H1 (cell line): ENCODE measurements around the gene SLC39A8. TPM values are rescaled to one million over a fixed set of nuclear protein-coding genes. Genes with fewer than 3 reads are reported as not detected.

ENCODE experiments used
- CTCF ChIA-PET: fragments of 300-600 bp; sonication (Branson Sonifier 250); formaldehyde crosslinking; loops from one replicate; lab custom pipeline; 2021; ENCODE audit not compliant: partially characterized antibody; lab: Charles Lee
- POLR2A ChIA-PET: fragments of 300-600 bp; sonication (Branson Sonifier 250); formaldehyde crosslinking; loops from one replicate; lab custom pipeline; 2021; ENCODE audit warnings: inconsistent platforms; ENCODE audit not compliant: partially characterized antibody; lab: Charles Lee
- DNase-seq, 2 experiments: peaks; one replicate each; pipeline versions ENCODE4 v3.0.0 to v3.0.0-alpha.2; 2010 to 2022; ENCODE audit warnings: low spot score in 2 of 2, low read depth in 1 of 2, mixed read lengths in 1 of 2
- FAIRE-seq: peaks from 2 replicates; lab custom pipeline; 2011; peaks lifted over from hg19 to GRCh38; lab: Jason Lieb, UNC
- H2AFZ ChIP-seq: 2 replicates; pipeline ENCODE4 v1.8.1; 2012; ENCODE audit warnings: low read length, inconsistent platforms
- H2AK5ac ChIP-seq: 2 replicates; pipeline ENCODE4 v1.6.1; 2013; ENCODE audit warnings: low read depth, low read length
- H2BK120ac ChIP-seq: replicated peaks from 2 replicates; pipeline ENCODE3; 2013; ENCODE audit warnings: low read depth, low read length, inconsistent platforms
- H2BK12ac ChIP-seq: 2 replicates; pipeline ENCODE4 v1.6.1; 2013; ENCODE audit warnings: low read depth, low read length
- H2BK15ac ChIP-seq: 2 replicates; pipeline ENCODE4 v1.6.1; 2013; ENCODE audit warnings: low read length
- H2BK20ac ChIP-seq: 2 replicates; pipeline ENCODE4 v1.6.1; 2013; ENCODE audit warnings: low read length
- H2BK5ac ChIP-seq: 2 replicates; pipeline ENCODE4 v1.6.1; 2013; ENCODE audit warnings: low read depth, low read length
- H3K14ac ChIP-seq: 2 replicates; pipeline ENCODE4 v1.6.1; 2013; ENCODE audit warnings: inconsistent platforms; ENCODE audit not compliant: insufficient read length
- H3K18ac ChIP-seq: 2 replicates; pipeline ENCODE4 v1.6.1; 2013; ENCODE audit warnings: low read length; ENCODE audit errors: extremely low read depth
- H3K23ac ChIP-seq: 2 replicates; pipeline ENCODE4 v1.6.1; 2013; ENCODE audit warnings: inconsistent platforms; ENCODE audit not compliant: insufficient read length
- H3K23me2 ChIP-seq: 2 replicates; pipeline ENCODE4 v1.6.1; 2013; ENCODE audit warnings: low read depth, low read length
- H3K27ac ChIP-seq: 2 replicates; pipeline ENCODE4 v1.6.1; 2011; ENCODE audit warnings: low read depth, low read length, inconsistent platforms
- H3K27me3 ChIP-seq, 4 experiments: replicated peaks in 1 of 4; 1 replicate in 1 of 4; 2 replicates in 3 of 4; pipeline versions ENCODE4 v1.6.1 to v1.8.1; 2011 to 2013; ENCODE audit warnings: low read length in 3 of 4, mild to moderate bottlenecking in 3 of 4, inconsistent platforms in 2 of 4, mixed read lengths in 2 of 4, moderate library complexity in 1 of 4; ENCODE audit not compliant: control insufficient read depth in 3 of 4, insufficient read depth in 3 of 4; ENCODE audit errors: extremely low read depth in 1 of 4
- H3K36me3 ChIP-seq, 4 experiments: 2 replicates each; pipeline versions ENCODE4 v1.6.1 to v1.8.1; 2011 to 2013; ENCODE audit warnings: mild to moderate bottlenecking in 4 of 4, low read length in 3 of 4, moderate library complexity in 2 of 4, control low read depth in 1 of 4, inconsistent platforms in 1 of 4; ENCODE audit not compliant: insufficient read depth in 4 of 4, control insufficient read depth in 2 of 4
- H3K4ac ChIP-seq: replicated peaks from 2 replicates; pipeline ENCODE3; 2013; ENCODE audit warnings: low read length, low read depth, mixed read lengths, inconsistent platforms; ENCODE audit not compliant: insufficient read length
- H3K4me1 ChIP-seq, 4 experiments: replicated peaks in 1 of 4; 1 replicate in 1 of 4; 2 replicates in 3 of 4; pipeline versions ENCODE4 v1.6.1 to v1.8.1; 2011 to 2013; ENCODE audit warnings: low read length in 3 of 4, inconsistent platforms in 2 of 4, mixed read lengths in 1 of 4; ENCODE audit not compliant: insufficient read depth in 4 of 4, control insufficient read depth in 3 of 4
- H3K4me2 ChIP-seq, 2 experiments: 2 replicates each; pipeline versions ENCODE4 v1.6.1 to v1.8.1; 2011 to 2013; ENCODE audit warnings: low read depth in 2 of 2, low read length in 2 of 2, control low read depth in 1 of 2, inconsistent platforms in 1 of 2, mild to moderate bottlenecking in 1 of 2; ENCODE audit not compliant: insufficient read depth in 1 of 2
- H3K4me3 ChIP-seq, 4 experiments: fragments of 200-600, 300-600 bp in 1 of 4; sonication (generic), shearing (Covaris generic), sonication (Bioruptor Twin) in 1 of 4; 2 replicates each; pipeline versions ENCODE4 v1.5.1 to v1.8.1; 2011 to 2016; ENCODE audit warnings: low read length in 4 of 4, low read depth in 3 of 4, control low read depth in 2 of 4, inconsistent platforms in 2 of 4, mild to moderate bottlenecking in 2 of 4, mixed read lengths in 1 of 4, moderate library complexity in 1 of 4; ENCODE audit not compliant: insufficient read depth in 2 of 4; ENCODE audit errors: extremely low read depth in 1 of 4
- H3K56ac ChIP-seq: replicated peaks from 2 replicates; pipeline ENCODE3; 2013; ENCODE audit warnings: low read depth, mild to moderate bottlenecking, mixed read lengths, low read length, inconsistent platforms; ENCODE audit not compliant: insufficient read length
- H3K79me1 ChIP-seq: 2 replicates; pipeline ENCODE4 v1.6.1; 2013; ENCODE audit warnings: low read depth, low read length, control low read depth
- H3K79me2 ChIP-seq, 2 experiments: 2 replicates each; pipeline versions ENCODE4 v1.6.1 to v1.8.1; 2012 to 2013; ENCODE audit warnings: low read length in 2 of 2, mild to moderate bottlenecking in 2 of 2, inconsistent platforms in 1 of 2; ENCODE audit not compliant: insufficient read depth in 2 of 2, control insufficient read depth in 1 of 2
- H3K9ac ChIP-seq, 4 experiments: replicated peaks in 1 of 4; 1 replicate in 1 of 4; 2 replicates in 3 of 4; pipeline versions ENCODE4 v1.6.1 to v1.8.1; 2011 to 2013; ENCODE audit warnings: low read depth in 3 of 4, low read length in 3 of 4, control low read depth in 2 of 4, mild to moderate bottlenecking in 2 of 4, moderate library complexity in 2 of 4, inconsistent platforms in 1 of 4; ENCODE audit errors: extremely low read depth in 1 of 4
- H3K9me3 ChIP-seq, 2 experiments: 2 replicates each; pipeline versions ENCODE4 v1.6.1 to v1.8.1; 2012 to 2013; ENCODE audit warnings: mild to moderate bottlenecking in 2 of 2, moderate library complexity in 2 of 2, control low read depth in 1 of 2, inconsistent platforms in 1 of 2, low read depth in 1 of 2, low read length in 1 of 2, mixed read lengths in 1 of 2; ENCODE audit not compliant: insufficient read depth in 2 of 2
- H4K20me1 ChIP-seq, 2 experiments: replicated peaks in 1 of 2; 2 replicates each; pipeline versions ENCODE3 to v1.8.1; 2011 to 2013; ENCODE audit warnings: inconsistent platforms in 2 of 2, low read length in 2 of 2, mild to moderate bottlenecking in 1 of 2; ENCODE audit not compliant: insufficient read depth in 2 of 2, control insufficient read depth in 1 of 2
- H4K5ac ChIP-seq: 2 replicates; pipeline ENCODE4 v1.6.1; 2013; ENCODE audit warnings: low read length, low read depth, mixed read lengths, inconsistent platforms; ENCODE audit not compliant: insufficient read length
- H4K8ac ChIP-seq: 2 replicates; pipeline ENCODE4 v1.8.0; 2013; ENCODE audit warnings: mild to moderate bottlenecking, moderate library complexity, low read length, inconsistent platforms; ENCODE audit not compliant: insufficient read depth; ENCODE audit errors: extremely low read depth
- H4K91ac ChIP-seq: replicated peaks from 2 replicates; pipeline ENCODE3; 2013; ENCODE audit warnings: low read length, mixed read lengths, inconsistent platforms; ENCODE audit not compliant: insufficient read length
- BACH1 ChIP-seq: IDR thresholded peaks from 2 replicates; pipeline ENCODE4 v1.6.1; 2012; ENCODE audit warnings: low read length, improper control_type of control experiment
- BCL11A ChIP-seq, 2 experiments: IDR thresholded peaks; one replicate each; pipeline ENCODE4 v1.6.1; 2011; ENCODE audit warnings: low read depth in 2 of 2, low read length in 2 of 2, mild to moderate bottlenecking in 2 of 2
- CBX5 ChIP-seq: fragments of 300-800, 300-1000 bp; sonication (generic); IDR thresholded peaks from 2 replicates; pipeline ENCODE4 v1.7.1; 2016; ENCODE audit warnings: antibody characterized with exemption, low read length, low read depth
- CREB1 ChIP-seq: IDR thresholded peaks from 2 replicates; pipeline ENCODE4 v1.6.1; 2012; ENCODE audit warnings: inconsistent platforms
- GTF2F1 ChIP-seq: IDR thresholded peaks from 2 replicates; pipeline ENCODE4 v1.6.1; 2012; ENCODE audit warnings: low read depth, low read length, improper control_type of control experiment, borderline replicate concordance
- JUN ChIP-seq: IDR thresholded peaks from 2 replicates; pipeline ENCODE4 v1.6.1; 2011; ENCODE audit warnings: low read depth, mild to moderate bottlenecking, improper control_type of control experiment, low read length
- KDM5A ChIP-seq: fragments of 200-600 bp; IDR thresholded peaks from 2 replicates; pipeline ENCODE4 v1.7.1; 2012; ENCODE audit warnings: mild to moderate bottlenecking, low read length, inconsistent platforms, mixed read lengths
- NANOG ChIP-seq: IDR thresholded peaks from 2 replicates; pipeline ENCODE4 v1.6.1; 2011; ENCODE audit warnings: low read length, low read depth, mild to moderate bottlenecking, inconsistent platforms; ENCODE audit not compliant: insufficient read depth, poor library complexity, severe bottlenecking
- NRF1 ChIP-seq: IDR thresholded peaks from 2 replicates; pipeline ENCODE4 v1.6.1; 2011; ENCODE audit warnings: mild to moderate bottlenecking, low read depth, low read length, improper control_type of control experiment
- SIN3A ChIP-seq, 2 experiments: IDR thresholded peaks in 1 of 2; conservative IDR thresholded peaks in 1 of 2; 2 replicates each; pipeline ENCODE4 v1.6.1; 2011 to 2012; ENCODE audit warnings: low read length in 2 of 2, improper control_type of control experiment in 1 of 2, low read depth in 1 of 2, mild to moderate bottlenecking in 1 of 2
- SP2 ChIP-seq: IDR thresholded peaks from 2 replicates; pipeline ENCODE4 v1.6.1; 2012; ENCODE audit warnings: mild to moderate bottlenecking, low read length, inconsistent platforms
- TBP ChIP-seq: IDR thresholded peaks from 2 replicates; pipeline ENCODE4 v1.6.1; 2011; ENCODE audit warnings: low read depth, low read length, improper control_type of control experiment
- WGBS, 2 experiments: shearing (Covaris generic) in 1 of 2; methylation state at CpG; one replicate each; pipeline versions ENCODE4 v1.1.6 to v1.1.7; 2013 to 2015; ENCODE audit warnings: low lambda C conversion rate in 2 of 2, mixed read lengths in 2 of 2, inconsistent platforms in 1 of 2, low coverage in 1 of 2, missing lambda C conversion rate in 1 of 2; ENCODE audit not compliant: insufficient replicate concordance in 2 of 2, insufficient coverage in 1 of 2, insufficient read length in 1 of 2; ENCODE audit errors: extremely low coverage in 1 of 2, missing lambda C conversion rate in 1 of 2; 5-methylcytosine and 5-hydroxymethylcytosine counted together
- polyA plus RNA-seq, 7 experiments: library from polyadenylated mRNA; depleted of rRNA in 3 of 7; stranded (reverse) in 5 of 7; unstranded in 2 of 7; fragments of >200 nt in 5 of 7; fragments of 200-250 nt in 2 of 7; gene quantifications; 1 replicate in 5 of 7; 2 replicates in 1 of 7; 4 replicates in 1 of 7; pipeline versions ENCODE4 v1.2.1 to v1.2.3, GENCODE V29; 2011 to 2013; ENCODE audit warnings: missing spikeins in 2 of 7, mixed read lengths in 2 of 7
- total RNA-seq: library from RNA; stranded (reverse); fragmentation: NEBNext Ultra II Directional; extraction: Animal tissue kit (Norgen Biotek cat#: 25700); gene quantifications from 2 replicates; pipeline ENCODE4 v1.2.1, GENCODE V29; 2021
- TF ChIP-seq, protein P1 (sequence below): IDR thresholded peaks from 2 replicates; pipeline ENCODE4 v1.6.1; 2012; ENCODE audit warnings: low read length, inconsistent platforms

Gene SLC39A8
- total and polyA plus RNA-seq, 2 of the 8 experiments (the other 6 are each of a cell fraction or from before 2014, with no cell fraction given) = 6.4 to 38.7 TPM

DNA sequence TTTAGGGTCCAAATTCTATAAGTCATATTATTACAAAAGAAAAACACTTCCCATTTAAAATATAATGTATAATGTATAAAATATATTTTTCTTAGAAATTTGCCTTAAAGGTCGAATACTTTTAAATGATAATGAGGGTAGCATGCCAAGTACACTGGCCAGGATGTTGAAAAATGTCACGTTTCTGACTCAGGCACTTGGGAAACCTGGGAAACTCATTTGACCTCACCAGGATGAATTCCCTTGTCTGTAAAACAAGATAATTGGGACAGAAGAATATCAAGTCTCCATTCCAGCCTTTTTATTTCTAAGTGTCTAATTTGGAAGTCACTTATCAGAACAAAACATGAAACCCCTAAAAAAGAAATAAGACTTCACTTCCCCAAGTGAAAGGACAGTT, 3.4 kb upstream of the SLC39A8 start:
- CTCF ChIA-PET = no interaction called here
- TF ChIP-seq NRF1 = no peak
- no peak for TF ChIP-seq CREB1
- no peak for TF ChIP-seq TBP
- TF ChIP-seq JUN = no peak
- no peak for TF ChIP-seq KDM5A
- TF ChIP-seq, protein P1, sequence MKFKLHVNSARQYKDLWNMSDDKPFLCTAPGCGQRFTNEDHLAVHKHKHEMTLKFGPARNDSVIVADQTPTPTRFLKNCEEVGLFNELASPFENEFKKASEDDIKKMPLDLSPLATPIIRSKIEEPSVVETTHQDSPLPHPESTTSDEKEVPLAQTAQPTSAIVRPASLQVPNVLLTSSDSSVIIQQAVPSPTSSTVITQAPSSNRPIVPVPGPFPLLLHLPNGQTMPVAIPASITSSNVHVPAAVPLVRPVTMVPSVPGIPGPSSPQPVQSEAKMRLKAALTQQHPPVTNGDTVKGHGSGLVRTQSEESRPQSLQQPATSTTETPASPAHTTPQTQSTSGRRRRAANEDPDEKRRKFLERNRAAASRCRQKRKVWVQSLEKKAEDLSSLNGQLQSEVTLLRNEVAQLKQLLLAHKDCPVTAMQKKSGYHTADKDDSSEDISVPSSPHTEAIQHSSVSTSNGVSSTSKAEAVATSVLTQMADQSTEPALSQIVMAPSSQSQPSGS = no peak
- TF ChIP-seq GTF2F1 = no peak
- no peak for TF ChIP-seq SIN3A (conservative IDR thresholded peaks at IDR 0.05 in 1 of 2, IDR thresholded peaks at IDR 0.05 in 1 of 2; ENCODE audit: low read depth in 1 of 2, low read length in 2 of 2)
- no peak for TF ChIP-seq BACH1
- TF ChIP-seq SP2 = no peak
- TF ChIP-seq CBX5 = no peak
- TF ChIP-seq BCL11A (IDR thresholded peaks at IDR 0.05; ENCODE audit: low read depth in 2 of 2, low read length in 2 of 2) = no peak
- no peak for TF ChIP-seq NANOG

More for the DNA sequence above, 3.4 kb upstream of the SLC39A8 start:
- FAIRE-seq (no peak), DNase-seq (no peak)
- H3K36me3 ChIP-seq = no peaks in the 10 kb centered on the region
- no peak overlapping the region for H4K91ac ChIP-seq
- H4K8ac ChIP-seq = no peak overlapping the region
- no peak overlapping the region for H2BK20ac ChIP-seq
- no peak overlapping the region for H2AFZ ChIP-seq
- H3K9ac ChIP-seq = no peak overlapping the region
- H3K79me1 ChIP-seq = no peaks in the 10 kb centered on the region
- no peak overlapping the region for H2BK15ac ChIP-seq
- H2BK12ac ChIP-seq = no peak overlapping the region
- H3K4me2 ChIP-seq = no peak overlapping the region
- no peak overlapping the region for H3K56ac ChIP-seq
- H3K9me3 ChIP-seq = no peaks in the 10 kb centered on the region
- 84% methylated on average over 2 of the region's 2 CpGs; no CpG with 5 or more reads in 1 of the 2 experiments for WGBS, 2 experiments
- no peak overlapping the region for H3K4ac ChIP-seq
- H3K27me3 ChIP-seq = peaks cover 0 to 9% (median 4%) of the 10 kb centered on the region in 4 experiments; a peak in 3 of 7 replicates
- H4K20me1 ChIP-seq = no peaks in the 10 kb centered on the region
- H3K23me2 ChIP-seq = peaks cover 18% of the 10 kb centered on the region
- peaks cover 2 to 7% (median 3%) of the 10 kb centered on the region in 4 experiments; a peak in 5 of 7 replicates for H3K4me1 ChIP-seq
- H3K14ac ChIP-seq = no peak overlapping the region
- no peak overlapping the region for H3K23ac ChIP-seq
- H2BK5ac ChIP-seq = no peak overlapping the region
- no peak overlapping the region for H3K4me3 ChIP-seq
- no peak overlapping the region for H4K5ac ChIP-seq
- H3K18ac ChIP-seq = no peak overlapping the region
- no peak overlapping the region for H2BK120ac ChIP-seq
- H3K27ac ChIP-seq = no peak overlapping the region
- H3K79me2 ChIP-seq = no peaks in the 10 kb centered on the region
- POLR2A ChIA-PET = no interaction called here
- H2AK5ac ChIP-seq = no peak overlapping the region
